ENCODE data around the gene PSMA2. TPM values are rescaled to one million over a fixed set of nuclear protein-coding genes. Genes with fewer than 3 reads are reported as not detected.

PSMA2 gene
- total RNA-seq, 1 donor from 2014 or later, result 36.1 TPM

Other genes with a start within 250 kb of the PSMA2 start
- 4.4 TPM for gene C7orf25, start 20.1 kb downstream of the PSMA2 start, total RNA-seq
- gene MRPL32, start 202 bp upstream of the PSMA2 start, total RNA-seq, result 29.5 TPM
- gene HECW1, start 180.5 kb upstream of the PSMA2 start, total RNA-seq, result 35.4 TPM

Measured in temporal lobe (tissue), 1 donor.